Keratinocyte (primary cell): ENCODE measurements around the gene MPI.

Source experiments
- EZH2 ChIP-seq: IDR thresholded peaks from one replicate; pipeline ENCODE4 v1.6.1; 2012; ENCODE audit warnings: inconsistent platforms, mild to moderate bottlenecking, low read length, moderate library complexity
- TF ChIP-seq, protein P1 (sequence below), 3 experiments: IDR thresholded peaks in 1 of 3; conservative IDR thresholded peaks in 1 of 3; optimal IDR thresholded peaks in 1 of 3; 2 replicates in 2 of 3; 3 replicates in 1 of 3; pipeline versions ENCODE3 to v1.5.1; 2011; ENCODE audit warnings: low read length in 3 of 3, mild to moderate bottlenecking in 3 of 3, moderate library complexity in 2 of 3, control low read depth in 1 of 3, inconsistent platforms in 1 of 3; ENCODE audit not compliant: insufficient read depth in 2 of 3; ENCODE audit errors: extremely low read depth in 1 of 3

DNA sequence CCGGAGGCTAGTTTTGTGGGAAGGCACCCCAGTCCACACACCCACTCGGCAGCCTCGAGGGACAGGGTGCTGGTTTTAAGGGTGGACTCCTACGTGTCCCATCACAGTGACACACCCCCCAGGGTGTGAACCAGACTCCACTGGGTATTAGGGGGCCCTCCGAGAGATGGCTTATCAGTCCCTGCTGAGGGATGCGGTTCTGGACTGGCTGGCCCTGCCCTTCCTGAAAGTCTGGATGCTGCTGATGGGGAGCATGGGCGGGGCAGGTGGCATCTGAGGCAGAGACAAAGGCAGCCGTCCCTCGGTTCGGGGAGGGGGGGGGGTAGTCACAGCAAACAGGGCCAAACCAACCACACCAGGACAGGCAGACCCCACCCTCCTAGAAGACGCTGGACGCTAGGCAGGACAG lies 45.9 kb upstream of the MPI start:
- TF ChIP-seq, protein P1, sequence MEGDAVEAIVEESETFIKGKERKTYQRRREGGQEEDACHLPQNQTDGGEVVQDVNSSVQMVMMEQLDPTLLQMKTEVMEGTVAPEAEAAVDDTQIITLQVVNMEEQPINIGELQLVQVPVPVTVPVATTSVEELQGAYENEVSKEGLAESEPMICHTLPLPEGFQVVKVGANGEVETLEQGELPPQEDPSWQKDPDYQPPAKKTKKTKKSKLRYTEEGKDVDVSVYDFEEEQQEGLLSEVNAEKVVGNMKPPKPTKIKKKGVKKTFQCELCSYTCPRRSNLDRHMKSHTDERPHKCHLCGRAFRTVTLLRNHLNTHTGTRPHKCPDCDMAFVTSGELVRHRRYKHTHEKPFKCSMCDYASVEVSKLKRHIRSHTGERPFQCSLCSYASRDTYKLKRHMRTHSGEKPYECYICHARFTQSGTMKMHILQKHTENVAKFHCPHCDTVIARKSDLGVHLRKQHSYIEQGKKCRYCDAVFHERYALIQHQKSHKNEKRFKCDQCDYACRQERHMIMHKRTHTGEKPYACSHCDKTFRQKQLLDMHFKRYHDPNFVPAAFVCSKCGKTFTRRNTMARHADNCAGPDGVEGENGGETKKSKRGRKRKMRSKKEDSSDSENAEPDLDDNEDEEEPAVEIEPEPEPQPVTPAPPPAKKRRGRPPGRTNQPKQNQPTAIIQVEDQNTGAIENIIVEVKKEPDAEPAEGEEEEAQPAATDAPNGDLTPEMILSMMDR (optimal IDR thresholded peaks at IDR 0.05 in 1 of 3, IDR thresholded peaks at IDR 0.05 in 1 of 3, conservative IDR thresholded peaks at IDR 0.05 in 1 of 3; ENCODE audit: extremely low read depth in 1 of 3, insufficient read depth in 2 of 3, low read length in 3 of 3) = no peak
- TF ChIP-seq EZH2 = no peak
